ENCODE results near the gene RABGGTA. TPM values are rescaled to one million over a fixed set of nuclear protein-coding genes. Genes with fewer than 3 reads are reported as not detected.

Gene RABGGTA
- total RNA-seq, 1 donor: 34.0 TPM

DNA sequence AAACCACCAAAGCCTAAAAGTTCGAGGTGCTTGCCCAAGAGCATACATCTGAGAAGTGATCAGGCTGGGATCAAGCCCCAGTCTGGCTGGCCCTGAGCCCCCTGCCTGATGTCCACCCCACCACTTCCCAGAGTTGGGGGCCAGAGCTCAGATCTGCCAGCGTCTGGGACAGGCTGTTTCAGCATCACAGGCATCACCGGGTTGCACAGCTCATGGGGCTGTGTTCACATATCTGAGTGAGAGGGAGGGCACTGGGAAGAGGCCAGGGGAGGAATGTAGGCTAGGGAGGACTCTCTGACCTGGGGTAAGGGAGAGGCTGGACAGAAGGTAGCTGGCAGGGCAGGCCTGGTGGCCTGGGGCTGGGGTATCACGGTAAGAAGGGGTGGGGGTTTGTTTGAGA lies 14.4 kb downstream of the RABGGTA start:
- Histone ChIP-seq H2AFZ (ENCODE audit: low read length) (no peak overlapping the region), H3K9me3 (ENCODE audit: low read depth, low read length) (no peaks in the 10 kb centered on the region), H3K36me3 (ENCODE audit: insufficient read depth, low read length) (no peaks in the 10 kb centered on the region), H3K4me3 (ENCODE audit: insufficient read depth, low read length) (no peak overlapping the region), H3K4me1 (ENCODE audit: insufficient read depth, low read length) (peaks cover 2% of the 10 kb centered on the region), H3K4me2 (ENCODE audit: insufficient read depth, low read length) (no peak overlapping the region), H3K79me2 (ENCODE audit: insufficient read depth, low read length) (no peaks in the 10 kb centered on the region), H4K20me1 (ENCODE audit: insufficient read depth, low read length) (no peaks in the 10 kb centered on the region), H3K27ac (ENCODE audit: low read depth, low read length) (no peak overlapping the region), H3K27me3 (ENCODE audit: insufficient read depth, low read length) (no peaks in the 10 kb centered on the region)
- TF ChIP-seq, protein P1, sequence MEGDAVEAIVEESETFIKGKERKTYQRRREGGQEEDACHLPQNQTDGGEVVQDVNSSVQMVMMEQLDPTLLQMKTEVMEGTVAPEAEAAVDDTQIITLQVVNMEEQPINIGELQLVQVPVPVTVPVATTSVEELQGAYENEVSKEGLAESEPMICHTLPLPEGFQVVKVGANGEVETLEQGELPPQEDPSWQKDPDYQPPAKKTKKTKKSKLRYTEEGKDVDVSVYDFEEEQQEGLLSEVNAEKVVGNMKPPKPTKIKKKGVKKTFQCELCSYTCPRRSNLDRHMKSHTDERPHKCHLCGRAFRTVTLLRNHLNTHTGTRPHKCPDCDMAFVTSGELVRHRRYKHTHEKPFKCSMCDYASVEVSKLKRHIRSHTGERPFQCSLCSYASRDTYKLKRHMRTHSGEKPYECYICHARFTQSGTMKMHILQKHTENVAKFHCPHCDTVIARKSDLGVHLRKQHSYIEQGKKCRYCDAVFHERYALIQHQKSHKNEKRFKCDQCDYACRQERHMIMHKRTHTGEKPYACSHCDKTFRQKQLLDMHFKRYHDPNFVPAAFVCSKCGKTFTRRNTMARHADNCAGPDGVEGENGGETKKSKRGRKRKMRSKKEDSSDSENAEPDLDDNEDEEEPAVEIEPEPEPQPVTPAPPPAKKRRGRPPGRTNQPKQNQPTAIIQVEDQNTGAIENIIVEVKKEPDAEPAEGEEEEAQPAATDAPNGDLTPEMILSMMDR (IDR thresholded peaks at IDR 0.05; ENCODE audit: extremely low read depth, low read depth, low read length): no peak
- no peak for DNase-seq (ENCODE audit: insufficient read length, low spot score, missing footprints)

DNA sequence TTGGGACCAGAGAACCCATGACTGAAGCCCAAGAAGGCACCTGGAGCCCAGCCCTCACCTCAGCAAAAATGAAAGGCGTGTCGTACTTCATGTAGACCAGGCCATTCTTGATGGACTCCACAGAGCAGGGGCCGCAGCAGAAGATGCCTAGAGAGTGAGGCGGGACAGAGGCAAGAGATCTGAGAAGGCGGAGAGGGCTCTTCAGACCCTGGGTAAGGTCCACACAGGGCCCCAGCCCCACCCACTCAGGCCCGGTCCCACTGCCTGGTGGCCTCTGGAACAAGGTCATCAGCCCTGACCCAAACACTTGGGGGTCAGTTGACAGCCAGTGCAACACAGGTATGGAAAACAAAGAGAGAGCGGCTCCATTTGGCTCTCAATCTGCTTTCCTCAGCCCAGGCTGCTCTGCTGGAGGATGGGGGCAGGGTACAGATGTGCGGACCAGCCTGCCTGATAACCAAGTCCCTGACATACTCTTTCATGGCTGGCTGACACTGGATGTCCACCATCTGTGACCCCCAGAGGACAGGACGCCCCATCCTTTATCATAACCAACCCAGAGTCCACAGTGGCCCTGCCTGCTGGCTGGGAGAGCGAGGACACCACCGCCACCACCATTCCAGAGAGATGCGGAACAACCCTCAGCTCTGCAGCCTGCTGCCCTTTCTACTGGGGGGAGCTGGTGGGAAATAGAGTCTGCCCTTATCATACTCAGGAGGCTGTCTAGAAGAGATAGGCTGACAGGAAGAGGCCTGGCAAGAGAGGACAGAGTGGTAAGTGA lies 15.3 kb downstream of the RABGGTA start:
- H3K36me3 ChIP-seq (ENCODE audit: insufficient read depth, low read length): no peaks in the 10 kb centered on the region
- H3K4me2 ChIP-seq (ENCODE audit: insufficient read depth, low read length): no peak overlapping the region
- H4K20me1 ChIP-seq (ENCODE audit: insufficient read depth, low read length): no peaks in the 10 kb centered on the region
- no peak for DNase-seq (ENCODE audit: insufficient read length, low spot score, missing footprints)
- TF ChIP-seq, protein P1 (IDR thresholded peaks at IDR 0.05; ENCODE audit: extremely low read depth, low read depth, low read length): no peak
- no peak overlapping the region for H3K27ac ChIP-seq (ENCODE audit: low read depth, low read length)
- no peak overlapping the region for H2AFZ ChIP-seq (ENCODE audit: low read length)
- H3K27me3 ChIP-seq (ENCODE audit: insufficient read depth, low read length): no peaks in the 10 kb centered on the region
- no peaks in the 10 kb centered on the region for H3K9me3 ChIP-seq (ENCODE audit: low read depth, low read length)
- peaks cover 8% of the 10 kb centered on the region for H3K4me1 ChIP-seq (ENCODE audit: insufficient read depth, low read length)
- no peak overlapping the region for H3K4me3 ChIP-seq (ENCODE audit: insufficient read depth, low read length)
- no peaks in the 10 kb centered on the region for H3K79me2 ChIP-seq (ENCODE audit: insufficient read depth, low read length)

DNA sequence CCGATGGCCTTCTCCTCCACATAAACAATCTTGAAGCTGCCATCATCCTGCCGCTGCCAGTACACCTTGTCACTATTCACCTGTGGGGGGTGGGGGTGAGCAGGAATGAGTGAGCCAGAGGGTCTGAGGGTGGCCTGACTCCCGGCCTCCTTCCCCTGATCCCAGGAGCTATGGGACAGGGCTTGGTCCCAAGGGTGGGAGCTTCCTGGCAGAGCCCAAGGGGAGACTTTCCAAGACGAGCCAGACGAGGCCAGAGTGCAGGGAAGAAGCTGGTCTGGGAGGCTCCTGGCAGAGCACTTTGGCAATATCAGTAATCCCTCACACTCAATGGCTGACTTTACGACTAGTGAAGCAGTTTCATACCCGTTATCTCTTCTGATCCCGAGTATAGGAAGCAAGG lies 16.0 kb downstream of the RABGGTA start:
- DNase-seq (ENCODE audit: insufficient read length, low spot score, missing footprints): no peak
- no peaks in the 10 kb centered on the region for H3K79me2 ChIP-seq (ENCODE audit: insufficient read depth, low read length)
- H3K4me3 ChIP-seq (ENCODE audit: insufficient read depth, low read length): no peak overlapping the region
- H3K27ac ChIP-seq (ENCODE audit: low read depth, low read length): no peak overlapping the region
- no peaks in the 10 kb centered on the region for H3K27me3 ChIP-seq (ENCODE audit: insufficient read depth, low read length)
- H3K36me3 ChIP-seq (ENCODE audit: insufficient read depth, low read length): no peaks in the 10 kb centered on the region
- H4K20me1 ChIP-seq (ENCODE audit: insufficient read depth, low read length): no peaks in the 10 kb centered on the region
- no peaks in the 10 kb centered on the region for H3K9me3 ChIP-seq (ENCODE audit: low read depth, low read length)
- H2AFZ ChIP-seq (ENCODE audit: low read length): no peak overlapping the region
- peaks cover 8% of the 10 kb centered on the region for H3K4me1 ChIP-seq (ENCODE audit: insufficient read depth, low read length)
- TF ChIP-seq, protein P1 (IDR thresholded peaks at IDR 0.05; ENCODE audit: extremely low read depth, low read depth, low read length): no peak
- no peak overlapping the region for H3K4me2 ChIP-seq (ENCODE audit: insufficient read depth, low read length)

DNA sequence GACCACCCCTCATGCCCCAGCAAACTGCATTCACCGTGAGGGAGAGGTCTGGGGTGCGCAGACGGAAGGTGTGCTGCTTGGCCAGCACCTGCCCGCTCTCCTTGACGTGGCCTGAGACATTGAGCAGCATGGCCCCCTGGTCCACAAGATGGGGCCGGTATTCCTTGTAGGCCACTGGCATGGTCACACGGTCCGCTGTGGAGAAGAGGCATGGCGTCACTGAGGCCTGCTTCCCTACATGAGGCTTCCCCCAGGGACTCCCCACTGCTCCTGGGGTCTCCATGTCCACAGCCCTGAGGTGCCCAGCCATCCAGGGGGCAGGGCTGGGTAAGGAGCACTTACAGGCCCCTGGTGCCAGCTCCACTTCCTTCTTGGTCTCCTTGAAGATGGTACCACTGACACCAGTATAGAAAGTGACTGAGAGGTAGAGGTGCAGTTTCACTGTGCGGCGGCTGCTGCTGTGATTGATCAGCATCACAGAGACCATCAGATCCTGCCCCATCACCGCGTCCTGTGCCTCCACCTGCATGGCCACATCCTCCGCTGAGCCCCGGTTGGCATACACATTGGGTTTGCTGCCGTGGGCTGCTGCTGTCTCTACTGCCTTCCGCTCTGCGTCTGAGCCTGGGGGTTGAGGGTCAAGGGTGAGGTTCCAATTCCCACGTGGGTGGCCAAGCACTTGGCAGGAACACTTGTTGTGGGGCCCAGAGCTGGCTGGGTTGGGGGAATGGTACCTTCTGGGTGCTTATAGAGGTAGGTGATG lies 16.6 kb downstream of the RABGGTA start:
- Histone ChIP-seq H3K27ac (ENCODE audit: low read depth, low read length) (no peak overlapping the region), H3K27me3 (ENCODE audit: insufficient read depth, low read length) (no peaks in the 10 kb centered on the region), H3K9me3 (ENCODE audit: low read depth, low read length) (no peaks in the 10 kb centered on the region), H3K36me3 (ENCODE audit: insufficient read depth, low read length) (no peaks in the 10 kb centered on the region), H3K4me3 (ENCODE audit: insufficient read depth, low read length) (no peak overlapping the region), H4K20me1 (ENCODE audit: insufficient read depth, low read length) (no peaks in the 10 kb centered on the region), H2AFZ (ENCODE audit: low read length) (no peak overlapping the region), H3K4me1 (ENCODE audit: insufficient read depth, low read length) (peaks cover 8% of the 10 kb centered on the region), H3K79me2 (ENCODE audit: insufficient read depth, low read length) (no peaks in the 10 kb centered on the region), H3K4me2 (ENCODE audit: insufficient read depth, low read length) (no peak overlapping the region)
- peak; percentile 75 for DNase-seq (ENCODE audit: insufficient read length, low spot score, missing footprints)
- TF ChIP-seq, protein P1 (IDR thresholded peaks at IDR 0.05; ENCODE audit: extremely low read depth, low read depth, low read length): no peak
